ENCODE data around the gene MAPT. TPM values are rescaled to one million over a fixed set of nuclear protein-coding genes. Genes with fewer than 3 reads are reported as not detected.

MAPT gene
- total RNA-seq, 1 donor from 2014 or later = 0.18 TPM

DNA sequence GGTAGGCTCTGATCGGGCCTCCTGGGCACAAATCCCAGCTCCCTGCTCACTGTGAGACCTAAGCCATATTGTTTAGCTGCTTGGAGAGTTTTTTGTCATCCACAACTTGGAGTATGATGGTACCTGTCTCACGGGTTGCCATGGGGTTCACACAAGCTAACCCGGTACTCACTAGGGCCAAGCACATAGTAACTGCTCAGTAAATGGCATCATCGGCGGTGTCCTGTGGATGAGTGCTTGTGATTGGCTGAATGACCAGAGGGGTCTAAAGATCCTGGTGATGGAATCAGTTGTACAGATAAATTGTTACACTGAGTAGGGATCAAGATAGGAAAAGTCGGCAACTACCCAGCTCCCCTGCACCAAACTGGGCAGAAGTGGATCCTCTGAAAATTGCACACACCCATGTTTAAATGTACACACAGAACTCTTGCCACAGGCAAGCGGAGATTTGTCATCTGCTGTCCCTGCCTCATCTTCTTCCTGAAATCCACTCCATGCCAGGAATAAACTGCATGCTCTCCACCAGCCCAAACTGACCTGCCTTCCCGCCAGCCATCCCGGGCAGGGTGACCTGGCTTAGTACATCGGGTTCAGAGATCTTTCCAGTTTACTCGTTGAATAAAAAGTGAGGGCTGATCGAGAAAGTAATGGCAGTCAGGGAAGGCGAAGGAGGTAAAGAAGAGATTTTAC is 6.5 kb downstream of the MAPT start:
- Mint-ChIP-seq H3K27ac (no peak overlapping the region), H3K4me3 (no peak overlapping the region), H3K36me3 (ENCODE audit: low read depth) (no peaks in the 10 kb centered on the region), H3K4me1 (peaks cover 15% of the 10 kb centered on the region), H3K27me3 (peaks cover 48% of the 10 kb centered on the region), H3K9me3 (no peaks in the 10 kb centered on the region)
- CTCF ChIA-PET = no interaction called here
- ATAC-seq (ENCODE audit: low read depth) (no peak), DNase-seq (no peak)
- POLR2A ChIA-PET = no interaction called here
- TF ChIP-seq, protein P1, sequence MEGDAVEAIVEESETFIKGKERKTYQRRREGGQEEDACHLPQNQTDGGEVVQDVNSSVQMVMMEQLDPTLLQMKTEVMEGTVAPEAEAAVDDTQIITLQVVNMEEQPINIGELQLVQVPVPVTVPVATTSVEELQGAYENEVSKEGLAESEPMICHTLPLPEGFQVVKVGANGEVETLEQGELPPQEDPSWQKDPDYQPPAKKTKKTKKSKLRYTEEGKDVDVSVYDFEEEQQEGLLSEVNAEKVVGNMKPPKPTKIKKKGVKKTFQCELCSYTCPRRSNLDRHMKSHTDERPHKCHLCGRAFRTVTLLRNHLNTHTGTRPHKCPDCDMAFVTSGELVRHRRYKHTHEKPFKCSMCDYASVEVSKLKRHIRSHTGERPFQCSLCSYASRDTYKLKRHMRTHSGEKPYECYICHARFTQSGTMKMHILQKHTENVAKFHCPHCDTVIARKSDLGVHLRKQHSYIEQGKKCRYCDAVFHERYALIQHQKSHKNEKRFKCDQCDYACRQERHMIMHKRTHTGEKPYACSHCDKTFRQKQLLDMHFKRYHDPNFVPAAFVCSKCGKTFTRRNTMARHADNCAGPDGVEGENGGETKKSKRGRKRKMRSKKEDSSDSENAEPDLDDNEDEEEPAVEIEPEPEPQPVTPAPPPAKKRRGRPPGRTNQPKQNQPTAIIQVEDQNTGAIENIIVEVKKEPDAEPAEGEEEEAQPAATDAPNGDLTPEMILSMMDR (IDR thresholded peaks at IDR 0.05) = no peak
- intact Hi-C loops (cut with micrococcal nuclease) = no loop called here

DNA sequence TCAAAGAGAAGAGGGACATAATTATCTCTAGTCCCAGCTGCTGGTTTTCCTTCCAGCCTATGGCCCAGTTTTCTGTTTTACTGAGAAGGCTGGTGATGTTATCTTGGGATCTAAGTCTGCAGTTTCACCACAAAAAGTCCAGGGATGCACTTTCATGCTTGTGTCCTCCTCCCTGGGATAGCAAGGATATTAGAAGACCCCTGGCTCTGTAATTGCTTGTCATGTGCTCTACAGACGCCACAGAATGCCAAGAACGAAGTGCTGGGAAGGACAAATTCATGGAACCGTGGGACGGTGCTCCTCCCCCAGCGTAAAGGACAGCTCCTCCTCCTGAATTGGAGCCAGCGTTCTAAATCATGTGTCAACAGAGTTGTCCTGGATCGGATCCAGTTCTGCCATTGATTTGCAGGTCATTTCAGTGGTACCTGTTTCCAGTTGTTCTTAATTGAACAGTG is 8.6 kb downstream of the MAPT start:
- ATAC-seq (ENCODE audit: low read depth) = no peak

DNA sequence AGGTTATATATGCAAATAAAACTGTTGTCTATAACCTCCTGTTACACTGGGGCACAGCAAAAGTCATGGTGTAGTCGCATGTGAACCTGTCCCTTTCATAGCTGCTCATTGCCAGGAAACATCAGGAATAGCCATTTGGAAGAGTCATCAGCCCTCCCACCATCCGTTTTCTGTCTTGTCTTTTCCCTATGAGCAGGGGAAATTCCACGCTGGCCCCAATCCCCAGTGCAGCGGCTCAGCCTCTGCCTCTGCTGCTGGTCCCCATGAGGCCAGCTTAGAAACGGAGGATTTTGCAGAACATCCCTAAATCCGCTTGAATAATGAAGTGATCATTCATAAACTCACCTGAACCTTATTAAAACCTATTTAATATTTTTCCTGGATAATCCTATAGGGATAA is 10.5 kb downstream of the MAPT start:
- Mint-ChIP-seq H3K27ac (no peak overlapping the region), H3K36me3 (ENCODE audit: low read depth) (no peaks in the 10 kb centered on the region), H3K4me1 (no peaks in the 10 kb centered on the region), H3K9me3 (no peaks in the 10 kb centered on the region), H3K27me3 (peaks cover 47% of the 10 kb centered on the region), H3K4me3 (no peak overlapping the region)
- ChIA-PET POLR2A (no interaction called here), CTCF (no interaction called here)
- intact Hi-C loops (cut with micrococcal nuclease) = no loop called here
- DNase-seq (no peak), ATAC-seq (ENCODE audit: low read depth) (no peak)
- TF ChIP-seq, protein P1 (IDR thresholded peaks at IDR 0.05) = no peak

More for the DNA sequence above, 8.6 kb downstream of the MAPT start:
- peaks cover 4% of the 10 kb centered on the region for H3K4me1 Mint-ChIP-seq
- POLR2A ChIA-PET = no interaction called here
- no peak overlapping the region for H3K27ac Mint-ChIP-seq
- H3K9me3 Mint-ChIP-seq = no peaks in the 10 kb centered on the region
- intact Hi-C loops (cut with micrococcal nuclease) = no loop called here
- H3K4me3 Mint-ChIP-seq = no peak overlapping the region
- TF ChIP-seq, protein P1 (IDR thresholded peaks at IDR 0.05) = no peak
- H3K27me3 Mint-ChIP-seq = peaks cover 55% of the 10 kb centered on the region
- H3K36me3 Mint-ChIP-seq (ENCODE audit: low read depth) = no peaks in the 10 kb centered on the region
- CTCF ChIA-PET = no interaction called here
- DNase-seq = no peak

DNA sequence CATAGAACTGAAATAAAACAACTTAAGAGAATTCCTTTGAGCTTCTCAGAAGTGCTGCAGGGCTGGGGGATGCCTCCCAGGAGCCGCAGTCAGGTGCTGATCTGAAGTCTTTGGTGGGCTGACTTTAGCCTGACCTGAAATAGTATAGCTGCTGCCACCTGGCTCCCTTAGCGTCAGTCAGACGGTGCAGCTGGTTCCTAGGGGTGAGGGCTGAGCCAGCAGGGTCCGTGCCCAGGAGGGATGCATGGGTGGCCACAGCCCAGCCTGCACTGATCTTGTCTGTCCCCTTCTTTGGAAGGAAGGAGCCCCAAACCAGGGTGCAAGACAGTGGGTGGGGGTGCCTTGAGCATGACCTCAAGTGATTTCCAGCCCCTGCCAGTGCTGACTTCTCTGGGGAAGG is 11.5 kb downstream of the MAPT start:
- intact Hi-C loops (cut with micrococcal nuclease) = no loop called here
- Mint-ChIP-seq H3K27ac (no peak overlapping the region), H3K9me3 (no peaks in the 10 kb centered on the region), H3K4me1 (no peaks in the 10 kb centered on the region), H3K27me3 (peaks cover 42% of the 10 kb centered on the region), H3K36me3 (ENCODE audit: low read depth) (no peaks in the 10 kb centered on the region), H3K4me3 (no peak overlapping the region)
- ATAC-seq (ENCODE audit: low read depth) = no peak
- TF ChIP-seq, protein P1 (IDR thresholded peaks at IDR 0.05) = no peak
- no peak for DNase-seq
- ChIA-PET POLR2A (no interaction called here), CTCF (no interaction called here)

DNA sequence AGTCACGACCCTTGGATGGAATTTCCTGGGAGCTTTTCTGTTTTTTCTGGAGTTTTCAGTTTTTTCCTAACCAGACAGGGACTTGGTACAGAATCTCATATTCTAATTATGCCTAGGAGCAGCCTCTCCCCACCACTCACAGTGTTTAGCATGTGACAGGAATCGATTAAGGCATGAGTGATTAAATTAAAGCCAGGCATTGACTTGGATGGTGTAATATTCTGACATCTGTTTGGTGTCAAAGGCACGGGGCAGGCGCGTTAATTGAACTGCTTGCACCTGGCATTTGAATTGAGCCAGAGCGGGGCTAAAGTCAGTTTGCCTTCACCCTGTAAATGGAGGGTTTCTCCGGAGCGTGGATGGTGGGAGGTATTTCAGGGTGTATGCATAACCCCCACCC is 11.9 kb downstream of the MAPT start:
- Mint-ChIP-seq H3K27me3 (peaks cover 40% of the 10 kb centered on the region), H3K27ac (no peak overlapping the region), H3K4me3 (no peak overlapping the region), H3K36me3 (ENCODE audit: low read depth) (no peaks in the 10 kb centered on the region), H3K4me1 (no peaks in the 10 kb centered on the region), H3K9me3 (no peaks in the 10 kb centered on the region)
- ChIA-PET POLR2A (no interaction called here), CTCF (no interaction called here)
- DNase-seq = no peak
- intact Hi-C loops (cut with micrococcal nuclease) = no loop called here
- TF ChIP-seq, protein P1 (IDR thresholded peaks at IDR 0.05) = no peak
- no peak for ATAC-seq (ENCODE audit: low read depth)

All from activated B cell treated with CpG ODN at 0.5 μM for 24 hours (primary cell).